CD14-positive monocyte (primary cell): ENCODE results near the gene HILPDA. TPM values are rescaled to one million over a fixed set of nuclear protein-coding genes. Genes with fewer than 3 reads are reported as not detected.

ENCODE experiments used
- DNase-seq, 3 donors: peaks; one replicate each; pipeline ENCODE4 v3.0.0-alpha.2; 2011 to 2022
- H2AFZ ChIP-seq: 2 replicates; pipeline ENCODE4 v1.6.0; 2012; ENCODE audit warnings: mild to moderate bottlenecking, low read depth, low read length, inconsistent platforms; ENCODE audit not compliant: insufficient read depth, poor library complexity, severe bottlenecking
- H3K27ac ChIP-seq, 2 donors: 1 replicate in 1 of 2; 2 replicates in 1 of 2; pipeline ENCODE4 v1.5.1; 2012 to 2013; ENCODE audit warnings: low read length in 2 of 2, control low read depth in 1 of 2, inconsistent platforms in 1 of 2, low read depth in 1 of 2, mild to moderate bottlenecking in 1 of 2
- H3K27me3 ChIP-seq, 2 donors: one replicate each; pipeline versions ENCODE4 v1.6.0 to v1.6.1; 2011 to 2013; ENCODE audit warnings: low read length in 2 of 2; ENCODE audit not compliant: control insufficient read depth in 2 of 2, insufficient read depth in 2 of 2
- H3K36me3 ChIP-seq, 2 donors: replicated peaks in 1 of 2; 1 replicate in 1 of 2; 2 replicates in 1 of 2; pipeline versions ENCODE4 v1.5.1 to v1.6.1; 2012 to 2013; ENCODE audit warnings: low read length in 2 of 2, control low read depth in 1 of 2, inconsistent platforms in 1 of 2, mild to moderate bottlenecking in 1 of 2; ENCODE audit not compliant: insufficient read depth in 2 of 2, control insufficient read depth in 1 of 2
- H3K4me1 ChIP-seq, 2 donors: 1 replicate in 1 of 2; 2 replicates in 1 of 2; pipeline versions ENCODE4 v1.5.1 to v1.6.1; 2012 to 2013; ENCODE audit warnings: low read length in 2 of 2, control low read depth in 1 of 2, inconsistent platforms in 1 of 2, mild to moderate bottlenecking in 1 of 2, moderate library complexity in 1 of 2; ENCODE audit not compliant: insufficient read depth in 2 of 2, control insufficient read depth in 1 of 2
- H3K4me2 ChIP-seq: replicated peaks from 2 replicates; pipeline ENCODE3; 2012; ENCODE audit warnings: low read length, moderate library complexity, mild to moderate bottlenecking; ENCODE audit not compliant: poor library complexity, severe bottlenecking; ENCODE audit errors: extremely low read depth
- H3K4me3 ChIP-seq, 3 experiments: fragments of 200-600 bp in 1 of 3; sonication (generic) in 1 of 3; replicated peaks in 1 of 3; 1 replicate in 2 of 3; 2 replicates in 1 of 3; pipeline ENCODE4 v1.5.1; 2011 to 2013; ENCODE audit warnings: low read length in 3 of 3, mild to moderate bottlenecking in 3 of 3, control low read depth in 2 of 3, low read depth in 2 of 3, inconsistent platforms in 1 of 3, moderate library complexity in 1 of 3
- H3K79me2 ChIP-seq: 2 replicates; pipeline ENCODE4 v1.6.0; 2012; ENCODE audit warnings: mild to moderate bottlenecking, control low read depth, inconsistent platforms, low read length, moderate library complexity; ENCODE audit not compliant: insufficient read depth
- H3K9ac ChIP-seq: 2 replicates; pipeline ENCODE4 v1.6.0; 2017; ENCODE audit warnings: low read length, mild to moderate bottlenecking; ENCODE audit not compliant: insufficient read depth, poor library complexity, severe bottlenecking
- H3K9me3 ChIP-seq, 2 donors: replicated peaks in 1 of 2; 1 replicate in 1 of 2; 2 replicates in 1 of 2; pipeline versions ENCODE4 v1.5.1 to v1.6.1; 2012 to 2013; ENCODE audit warnings: low read length in 2 of 2, control low read depth in 1 of 2; ENCODE audit not compliant: control insufficient read depth in 1 of 2, insufficient read depth in 1 of 2
- H4K20me1 ChIP-seq: 2 replicates; pipeline ENCODE4 v1.6.0; 2012; ENCODE audit warnings: mild to moderate bottlenecking, low read length, control low read depth, moderate library complexity; ENCODE audit not compliant: insufficient read depth
- H3K27ac Mint-ChIP-seq, 7 donors: one replicate each; pipeline ENCODE4 v1.8.0; 2020; ENCODE audit warnings: mild to moderate bottlenecking in 7 of 7, mixed read lengths in 7 of 7, moderate library complexity in 6 of 7, inconsistent platforms in 2 of 7
- H3K27me3 Mint-ChIP-seq, 3 donors: one replicate each; pipeline ENCODE4 v1.8.0; 2021 to 2022; ENCODE audit warnings: low read depth in 3 of 3, mild to moderate bottlenecking in 3 of 3, mixed read lengths in 3 of 3, moderate library complexity in 3 of 3, inconsistent platforms in 1 of 3
- H3K36me3 Mint-ChIP-seq, 2 donors: one replicate each; pipeline ENCODE4 v1.8.0; 2020; ENCODE audit warnings: mixed read lengths in 2 of 2, inconsistent platforms in 1 of 2, mild to moderate bottlenecking in 1 of 2
- H3K4me1 Mint-ChIP-seq: one replicate; pipeline ENCODE4 v1.8.0; 2020; ENCODE audit warnings: mild to moderate bottlenecking, mixed read lengths
- H3K4me3 Mint-ChIP-seq, 2 donors: one replicate each; pipeline ENCODE4 v1.8.0; 2020; ENCODE audit warnings: mild to moderate bottlenecking in 2 of 2, mixed read lengths in 2 of 2, moderate library complexity in 1 of 2
- H3K9me3 Mint-ChIP-seq, 7 donors: one replicate each; pipeline ENCODE4 v1.8.0; 2020 to 2022; ENCODE audit warnings: mixed read lengths in 7 of 7, mild to moderate bottlenecking in 6 of 7, moderate library complexity in 6 of 7, inconsistent platforms in 2 of 7
- CTCF ChIP-seq: fragments of 200-600 bp; IDR thresholded peaks from one replicate; pipeline ENCODE4 v1.8.0; 2022; ENCODE audit warnings: antibody characterized with exemption, mild to moderate bottlenecking
- WGBS: methylation state at CpG from one replicate; pipeline ENCODE4 v1.1.5; 2013; ENCODE audit warnings: missing lambda C conversion rate; ENCODE audit not compliant: insufficient coverage; 5-methylcytosine and 5-hydroxymethylcytosine counted together
- intact Hi-C, 2 donors: fragments of 100-400 bp; cut with micrococcal nuclease; formaldehyde crosslinking; loops; one replicate each; pipeline versions ENCODE4 v1.15.0 to v1.15.1; 2023
- polyA plus RNA-seq, 3 donors: library from polyadenylated mRNA; depleted of rRNA in 1 of 3; unstranded in 2 of 3; stranded (reverse) in 1 of 3; fragments of 300-500 nt in 2 of 3; fragments of >200 nt in 1 of 3; fragmentation: Illumina TruSeq in 2 of 3; gene quantifications; 1 replicate in 2 of 3; 2 replicates in 1 of 3; pipeline ENCODE4 v1.2.3, GENCODE V29; 2012 to 2021

Gene HILPDA
- polyA plus RNA-seq, 3 donors, result 2.0 to 7.9 (median 2.6) TPM

- no peaks in the 10 kb centered on the region for H3K27me3 ChIP-seq
- intact Hi-C loops, result no loop called here
- Mint-ChIP-seq H3K9me3 (no peaks in the 10 kb centered on the region), H3K27me3 (peaks cover 0 to 2% (median 1%) of the 10 kb centered on the region in 3 donors), H3K4me1 (peaks cover 33% of the 10 kb centered on the region), H3K4me3 (no peak overlapping the region), H3K27ac (no peak overlapping the region), H3K36me3 (no peaks in the 10 kb centered on the region)
- no peak overlapping the region for H3K4me2 ChIP-seq
- H3K9me3 ChIP-seq, result no peaks in the 10 kb centered on the region
- no peak for DNase-seq
- H3K4me3 ChIP-seq, result no peak overlapping the region
- H3K27ac ChIP-seq, result no peak overlapping the region
- H3K36me3 ChIP-seq, result no peaks in the 10 kb centered on the region
- no peak overlapping the region for H3K9ac ChIP-seq
- TF ChIP-seq CTCF, result no peak
- H3K79me2 ChIP-seq, result no peaks in the 10 kb centered on the region
- WGBS, result no CpG with 5 or more reads among the region's 3 CpGs
- peaks cover 25 to 29% of the 10 kb centered on the region in 2 donors for H3K4me1 ChIP-seq
- H4K20me1 ChIP-seq, result no peaks in the 10 kb centered on the region
- H2AFZ ChIP-seq, result no peak overlapping the region
Measured at GRCh38 chr7:128442356-128442755, 13.3 kb upstream of the HILPDA start.

- DNase-seq, result no peak
- no peaks in the 10 kb centered on the region for H3K27me3 ChIP-seq
- no peaks in the 10 kb centered on the region for H3K36me3 ChIP-seq
- H3K9ac ChIP-seq, result no peak overlapping the region
- peak overlapping the region; percentile 43 for H2AFZ ChIP-seq
- H3K4me2 ChIP-seq, result no peak overlapping the region
- no peak overlapping the region for H3K4me3 ChIP-seq
- no peaks in the 10 kb centered on the region for H3K79me2 ChIP-seq
- WGBS, result 98% methylated on average over 7 of the region's 7 CpGs
- Mint-ChIP-seq H3K27me3 (peaks cover 0 to 2% (median 1%) of the 10 kb centered on the region in 3 donors), H3K4me3 (no peak overlapping the region), H3K9me3 (no peaks in the 10 kb centered on the region), H3K36me3 (no peaks in the 10 kb centered on the region), H3K27ac (no peak overlapping the region), H3K4me1 (peaks cover 23% of the 10 kb centered on the region)
- no peak for TF ChIP-seq CTCF
- H3K27ac ChIP-seq, result no peak overlapping the region
- intact Hi-C loops, result no loop called here
- no peaks in the 10 kb centered on the region for H4K20me1 ChIP-seq
- H3K4me1 ChIP-seq, result peaks cover 12 to 16% of the 10 kb centered on the region in 2 donors
- H3K9me3 ChIP-seq, result no peaks in the 10 kb centered on the region
Measured at GRCh38 chr7:128443831-128444600, 11.7 kb upstream of the HILPDA start.
